ENCODE measurements around the gene PCGF6.
"Not testable (repeated sequence)": the region's sequence is repeated elsewhere in the genome, so short reads cannot be mapped to it uniquely, and the experiment has no call there.

DNA sequence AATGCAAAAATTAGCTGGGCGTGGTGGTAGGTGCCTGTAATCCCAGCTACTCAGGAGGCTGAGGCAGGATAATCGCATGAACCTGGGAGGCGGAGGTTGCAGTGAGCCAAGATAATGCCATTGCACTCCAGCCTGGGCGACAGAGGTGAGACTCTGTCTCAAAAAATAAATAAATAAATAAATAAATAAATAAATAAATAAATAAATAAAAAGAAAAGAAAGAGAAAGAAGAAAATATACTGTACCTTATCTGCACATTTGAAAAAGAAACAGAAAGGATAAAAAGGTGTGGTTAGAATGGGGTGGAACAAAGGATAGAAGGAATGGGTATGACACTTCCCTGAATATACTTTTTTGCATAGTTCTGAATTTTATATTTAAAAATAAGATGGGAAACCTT, 8.6 kb upstream of the PCGF6 start:
- not testable (repeated sequence) for TF ChIP-seq CTCF (IDR thresholded peaks at IDR 0.05; ENCODE audit: poor library complexity); EZH2 (IDR thresholded peaks at IDR 0.05; ENCODE audit: borderline replicate concordance); EZH2phosphoT487 (IDR thresholded peaks at IDR 0.05; ENCODE audit: low read depth, severe bottlenecking, unreplicated experiment)
